HG03378 (cell line): Measurements from ENCODE around the gene DAB2.

ENCODE experiments used
- ATAC-seq: cut with Tn5 transposase; IDR thresholded peaks from one replicate; pipeline ENCODE4 v1.9.1; 2021; ENCODE audit warnings: mild to moderate bottlenecking, moderate library complexity; ENCODE audit not compliant: unreplicated experiment

The DAB2 gene

DNA sequence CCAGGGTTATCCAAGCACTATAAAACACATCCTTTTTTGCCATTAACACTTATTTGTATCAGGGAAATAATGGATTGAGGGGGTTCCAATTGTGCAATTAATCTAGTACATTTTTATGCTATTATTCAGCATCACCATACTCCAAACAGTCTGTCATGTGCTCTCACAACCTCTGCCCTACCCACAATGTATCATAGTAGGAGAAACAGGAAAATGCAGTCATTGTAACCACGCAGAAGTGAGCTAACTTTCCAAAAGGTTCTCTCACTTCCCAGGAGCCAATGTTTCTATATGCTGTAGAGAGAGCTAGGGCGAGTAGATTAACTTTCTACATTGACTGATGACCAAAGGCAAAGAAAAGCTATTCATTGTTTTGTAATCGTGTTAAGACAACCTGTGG is 29.8 kb downstream of the DAB2 start:
- ATAC-seq = no peak

DNA sequence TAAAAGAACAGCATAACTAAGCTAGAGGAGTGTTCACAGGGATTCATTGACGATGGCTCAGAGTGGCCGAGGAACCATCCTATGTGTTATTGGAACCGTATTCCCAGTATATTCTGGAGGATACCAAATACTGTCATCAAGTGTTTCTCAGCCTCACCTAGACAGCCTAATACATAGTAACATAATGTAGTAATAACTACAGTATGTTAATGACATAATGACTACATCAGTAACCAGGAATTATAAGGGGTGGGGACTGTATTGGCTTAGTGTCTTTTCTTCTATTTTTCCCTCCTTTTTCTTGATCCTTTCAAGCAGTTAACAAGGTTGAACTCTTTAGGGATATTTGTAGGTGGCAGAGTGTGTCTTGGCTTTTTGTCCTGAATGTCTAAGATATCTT is 33.8 kb downstream of the DAB2 start:
- ATAC-seq = no peak

DNA sequence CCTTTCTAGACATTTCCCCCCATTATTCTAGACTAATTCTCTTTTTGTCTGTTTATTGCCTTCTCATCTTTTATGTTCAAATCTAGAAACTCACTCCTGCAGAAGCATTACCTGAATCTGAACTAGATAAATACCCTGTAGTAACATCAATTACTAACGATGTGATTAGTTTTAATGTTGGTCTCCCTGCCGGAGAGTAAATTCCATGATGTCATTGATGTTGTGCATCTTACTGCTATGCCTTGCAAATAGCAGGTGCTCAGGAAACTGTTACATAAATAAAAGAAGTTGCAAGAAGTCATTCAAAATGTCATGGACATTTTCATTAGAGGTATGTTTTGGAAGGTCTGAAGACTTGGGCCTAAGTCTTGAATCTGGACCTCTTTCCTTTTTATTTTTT is 37.5 kb downstream of the DAB2 start:
- ATAC-seq = no peak

DNA sequence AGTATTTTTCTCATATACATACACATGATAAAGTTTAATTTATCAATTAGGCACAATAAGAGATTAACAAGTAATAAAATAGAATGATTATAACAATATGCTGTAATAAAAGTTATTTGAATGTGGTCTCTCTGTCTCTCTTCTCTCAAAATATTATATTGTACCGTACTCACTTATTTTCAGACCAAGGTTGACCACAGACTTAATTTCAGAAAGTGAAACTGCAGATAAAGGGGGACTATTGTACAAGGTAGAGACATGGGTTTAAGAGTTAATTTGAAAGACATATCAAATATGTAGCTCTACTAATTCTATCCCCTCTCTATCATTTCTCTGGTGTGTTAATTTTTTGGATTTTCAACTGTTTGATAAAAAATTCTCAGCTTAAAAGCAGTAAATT is 40.5 kb downstream of the DAB2 start:
- no peak for ATAC-seq

GRCh38 chr5:39381376-39381775 is 43.4 kb downstream of the DAB2 start:
- no peak for ATAC-seq

DNA sequence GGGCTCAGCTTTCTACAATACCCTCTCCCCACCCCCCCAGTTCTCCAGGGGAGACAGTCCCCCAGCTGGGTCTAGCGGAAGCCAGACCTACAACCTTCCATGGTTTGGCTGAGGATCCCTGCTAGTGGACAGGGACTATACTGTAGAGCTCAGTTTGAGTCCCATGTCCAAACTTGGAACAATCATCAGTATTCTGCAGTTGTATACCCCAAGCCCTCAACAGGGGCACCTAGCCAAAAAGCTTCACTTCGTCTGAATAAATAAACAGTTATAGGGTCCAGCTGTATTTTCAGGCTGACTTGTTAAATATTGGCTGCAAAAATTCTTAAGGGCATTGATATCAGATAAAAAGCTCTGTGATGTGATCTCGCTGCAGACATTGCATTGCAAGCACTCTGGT is 45.1 kb downstream of the DAB2 start:
- no peak for ATAC-seq

DNA sequence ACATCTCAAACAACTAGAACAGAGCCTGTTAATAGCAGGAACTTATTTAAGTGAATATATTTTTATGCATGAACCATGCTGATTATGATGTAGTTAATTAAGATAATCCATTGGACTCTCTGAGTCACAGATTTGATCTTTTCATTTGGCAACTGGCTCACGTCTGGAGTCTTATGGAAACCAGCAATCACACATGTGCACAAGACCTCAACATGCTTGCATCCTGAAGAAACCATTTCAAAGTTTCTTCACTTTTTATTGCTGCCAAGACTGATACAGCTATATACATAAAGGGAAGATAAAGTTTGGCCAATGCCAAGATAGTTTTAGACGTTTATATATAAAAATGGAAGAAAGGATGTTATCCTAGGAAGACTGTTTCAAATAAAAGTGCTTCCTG is 47.2 kb downstream of the DAB2 start:
- ATAC-seq = no peak

DNA sequence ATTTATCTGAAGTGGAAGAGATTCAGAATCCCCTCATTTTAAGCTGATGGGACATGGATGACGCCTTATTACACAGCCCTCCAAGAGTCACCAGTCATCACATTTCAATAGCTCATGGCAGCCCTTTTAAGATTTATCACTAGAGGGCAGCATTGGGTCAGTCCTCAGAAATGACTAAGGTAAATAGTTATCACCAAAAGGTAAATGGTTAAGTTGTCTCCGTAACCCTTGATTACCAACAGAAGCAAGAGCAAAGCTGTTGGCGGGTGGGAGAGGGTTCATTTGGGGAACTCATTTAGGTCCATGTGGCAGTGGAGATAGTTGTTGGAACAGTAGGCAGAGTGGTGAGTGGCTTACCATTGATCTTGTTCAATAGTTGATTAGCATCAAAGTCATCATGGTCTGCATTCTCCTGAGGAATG is 48.5 kb downstream of the DAB2 start:
- peak; percentile 86 for ATAC-seq

- no peak for ATAC-seq
These were observed 51.0 kb downstream of the DAB2 start for GRCh38 chr5:39373791-39374190.

GRCh38 chr5:39371367-39371635 is 53.5 kb downstream of the DAB2 start:
- ATAC-seq = no peak

GRCh38 chr5:39370555-39371366 is 54.0 kb downstream of the DAB2 start:
- no peak for ATAC-seq

DNA sequence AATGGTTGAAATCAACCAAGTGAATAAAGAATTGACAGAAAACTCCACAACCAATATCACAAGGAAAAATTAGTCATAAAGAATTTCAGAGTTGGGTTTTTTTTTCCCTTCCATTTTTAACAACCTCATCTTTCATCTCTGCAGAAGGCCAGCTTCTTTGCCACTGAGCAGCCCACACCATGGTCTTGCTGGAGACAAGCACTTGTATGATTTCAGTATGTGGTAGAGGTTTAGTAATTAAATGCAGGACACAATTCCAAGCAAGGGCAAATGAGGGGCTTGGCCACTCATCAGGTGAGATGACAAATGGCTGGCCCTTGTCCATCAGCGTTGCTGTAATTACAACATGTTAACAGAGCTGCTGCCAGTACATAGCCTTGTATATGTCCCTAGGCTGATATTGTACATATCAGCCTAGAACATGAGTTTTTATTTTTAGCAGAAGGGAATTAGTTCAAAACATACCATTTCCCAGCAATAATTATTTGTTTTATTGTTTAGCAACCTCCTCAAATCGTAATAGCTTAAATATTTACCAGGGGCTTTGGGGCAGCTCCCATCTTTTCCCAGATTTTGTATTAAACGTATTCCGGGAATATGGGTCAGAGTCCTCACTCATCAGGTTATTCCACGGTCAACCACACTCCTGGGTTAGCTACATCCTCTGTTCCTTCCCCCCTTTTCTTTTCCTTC is 55.5 kb downstream of the DAB2 start:
- ATAC-seq = no peak

DNA sequence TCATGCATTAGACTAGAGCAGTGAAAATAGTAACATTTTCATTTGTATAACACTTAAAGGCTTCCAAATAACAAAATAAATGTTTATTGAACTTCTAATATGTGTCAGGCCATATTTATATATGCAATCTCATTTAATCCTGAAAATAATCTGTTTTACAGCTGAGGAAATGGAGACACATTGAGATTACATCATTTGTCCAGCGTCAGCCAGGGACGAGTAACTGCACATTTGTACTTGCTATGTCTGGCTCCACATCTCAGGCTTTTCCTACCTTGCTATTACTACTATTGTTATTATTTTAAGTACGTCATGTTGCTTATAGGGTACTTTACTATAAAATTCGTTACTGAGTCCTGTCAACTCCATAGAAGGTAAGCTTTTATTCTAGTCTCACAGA is 56.7 kb downstream of the DAB2 start:
- ATAC-seq = no peak

GRCh38 chr5:39367711-39368110 is 57.1 kb downstream of the DAB2 start:
- ATAC-seq = no peak

GRCh38 chr5:39364367-39364766 is 60.4 kb downstream of the DAB2 start, which contains the start of gene C9:
Gene C9 (minus strand): TSS chr5:39364495. CDS start chr5:39364464, 31 bp downstream.
- ATAC-seq = no peak

DNA sequence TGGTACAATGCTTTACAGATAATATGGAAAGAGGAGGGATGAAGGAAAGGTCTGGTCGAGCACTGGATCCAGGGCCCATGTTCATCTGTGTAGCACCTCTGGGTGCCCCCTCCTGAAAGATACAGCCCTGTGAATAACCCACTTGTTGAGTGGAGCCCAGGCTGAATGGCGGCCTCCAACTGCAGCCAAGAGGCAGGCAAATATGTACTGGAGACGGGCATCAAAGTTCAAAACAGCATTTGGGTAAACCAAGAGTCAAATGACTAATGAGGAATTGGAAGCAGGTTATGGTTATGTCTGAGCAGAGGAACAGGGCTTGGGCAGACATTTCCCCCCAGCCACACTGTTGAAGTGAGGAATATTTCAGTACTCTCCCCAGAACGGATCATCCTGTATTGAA is 61.6 kb downstream of the DAB2 start:
- no peak for ATAC-seq

DNA sequence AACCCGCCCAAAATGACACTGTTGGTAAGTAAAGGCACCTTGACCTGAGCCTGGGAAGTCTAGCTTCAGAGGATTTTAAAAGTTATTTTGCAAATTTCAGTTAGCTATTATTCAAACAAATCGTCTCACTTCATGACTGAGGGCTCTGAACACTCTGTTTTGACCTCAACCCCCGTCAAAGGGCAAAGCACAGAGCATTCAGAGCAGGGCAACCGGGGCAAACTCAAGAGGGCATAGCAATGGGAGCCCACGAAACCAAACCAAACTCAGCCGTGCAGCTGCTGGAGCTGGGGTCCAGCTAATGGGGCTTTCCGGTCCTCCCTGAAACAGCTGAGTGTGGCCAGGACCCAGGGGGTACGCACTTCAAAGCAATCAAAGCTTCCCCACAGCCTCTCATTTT is 62.1 kb downstream of the DAB2 start:
- ATAC-seq = no peak

DNA sequence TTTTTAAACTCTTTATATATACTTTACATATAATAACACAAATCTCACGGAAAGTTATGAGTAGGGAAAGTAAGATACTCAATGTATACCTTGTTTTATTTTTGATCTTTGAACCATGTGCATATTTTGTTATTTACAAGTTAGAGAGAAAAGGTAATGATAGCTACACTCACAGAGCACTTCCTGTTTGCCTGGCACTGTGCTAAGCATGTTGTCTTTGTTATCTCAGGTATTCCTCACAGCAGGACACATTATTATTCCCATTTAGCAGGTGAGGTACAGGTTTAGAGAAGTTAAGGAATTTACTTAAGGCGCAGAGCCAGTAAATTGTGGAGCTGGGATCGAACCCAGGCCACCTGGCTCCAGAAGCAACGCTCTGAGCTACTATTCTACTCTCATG is 63.5 kb downstream of the DAB2 start:
- ATAC-seq = no peak

- ATAC-seq = no peak
These were observed 64.2 kb downstream of the DAB2 start for GRCh38 chr5:39360471-39361111.

GRCh38 chr5:39356263-39356662 is 68.5 kb downstream of the DAB2 start:
- ATAC-seq = no peak

GRCh38 chr5:39355324-39355723 is 69.5 kb downstream of the DAB2 start:
- no peak for ATAC-seq

DNA sequence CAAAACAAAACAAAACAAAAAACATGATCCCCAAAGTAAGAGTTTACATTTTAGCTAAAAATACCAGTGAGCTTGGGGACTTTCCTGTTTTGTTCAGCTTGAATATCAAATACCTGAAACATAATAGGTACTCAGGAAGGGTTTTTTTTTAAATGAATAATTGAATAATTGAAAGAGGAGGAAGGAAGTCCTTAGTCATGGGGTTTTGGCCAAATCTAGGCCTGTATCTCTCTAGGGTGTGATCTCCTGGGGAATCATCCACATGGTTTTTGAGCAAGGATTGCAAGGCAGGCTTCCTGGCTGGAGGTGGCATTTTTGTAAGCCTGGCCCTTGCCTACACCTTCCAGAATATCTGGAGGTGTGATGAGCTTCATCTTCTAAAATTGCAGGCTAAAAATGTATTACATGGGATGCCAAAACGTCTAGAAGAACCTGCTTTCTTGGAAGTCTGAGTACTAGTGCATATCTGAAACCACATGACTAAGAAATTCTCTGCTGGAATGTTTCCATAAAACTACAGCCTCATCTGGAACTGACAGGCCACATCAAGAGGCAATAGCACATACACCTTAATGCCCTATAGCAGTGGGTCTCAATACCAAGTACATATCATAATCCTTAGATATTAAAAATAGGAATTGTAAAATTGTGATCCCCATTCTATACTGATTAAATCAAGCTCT is 70.9 kb downstream of the DAB2 start:
- no peak for ATAC-seq
